HG03469 (cell line): ENCODE data around the gene B3GNT5.

Experiments
- ATAC-seq: cut with Tn5 transposase; IDR thresholded peaks from one replicate; pipeline ENCODE4 v1.9.1; 2021; ENCODE audit warnings: mild to moderate bottlenecking, moderate library complexity, moderate number of reproducible peaks; ENCODE audit not compliant: unreplicated experiment

B3GNT5 gene

GRCh38 chr3:183317886-183318865 is 65.1 kb downstream of the B3GNT5 start:
- no peak for ATAC-seq

- no peak for ATAC-seq
These were observed 65.8 kb downstream of the B3GNT5 start for GRCh38 chr3:183318877-183319276.

GRCh38 chr3:183319371-183319770 is 66.3 kb downstream of the B3GNT5 start:
- no peak for ATAC-seq
